Measurements from ENCODE around the gene FER.

FER gene

GRCh38 chr5:109234381-109234780, 486.7 kb downstream of the FER start:
- DNase-seq (ENCODE audit: low spot score), result no peak
- TF ChIP-seq CTCF (IDR thresholded peaks at IDR 0.05; ENCODE audit: extremely low read depth, insufficient read depth, missing control alignments), result no peak
- in situ Hi-C loops (cut with MboI; ENCODE audit: low pct_unique_long_range_greater_than_20kb, low sequenced_read_pairs, unreplicated experiment), result no loop called here

DNA sequence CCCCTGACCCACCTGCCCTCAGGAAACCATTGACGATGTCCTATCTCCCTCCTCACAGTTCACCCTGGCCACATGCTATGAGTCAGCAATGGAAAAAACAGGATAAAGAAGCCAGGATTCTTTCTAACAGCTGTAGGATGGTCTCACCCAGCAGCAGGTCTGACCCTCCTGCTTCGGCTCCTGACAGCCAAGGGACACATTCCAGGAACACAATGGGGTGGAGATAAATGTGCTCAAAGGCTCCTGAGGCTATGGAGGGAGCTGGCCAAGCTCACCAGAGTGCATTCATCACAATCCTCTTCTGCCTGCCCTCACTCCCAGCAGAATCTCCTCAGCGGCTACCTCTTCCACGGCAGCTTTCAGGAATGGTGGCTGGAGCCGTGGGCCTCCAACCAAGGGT, 491.8 kb downstream of the FER start:
- in situ Hi-C loops (cut with MboI; ENCODE audit: low pct_unique_long_range_greater_than_20kb, low sequenced_read_pairs, unreplicated experiment), result no loop called here
- TF ChIP-seq CTCF (IDR thresholded peaks at IDR 0.05; ENCODE audit: extremely low read depth, insufficient read depth, missing control alignments), result no peak
- no peak for DNase-seq (ENCODE audit: low spot score)

GRCh38 chr5:109242518-109242917, 494.8 kb downstream of the FER start:
- no peak for TF ChIP-seq CTCF (IDR thresholded peaks at IDR 0.05; ENCODE audit: extremely low read depth, insufficient read depth, missing control alignments)
- in situ Hi-C loops (cut with MboI; ENCODE audit: low pct_unique_long_range_greater_than_20kb, low sequenced_read_pairs, unreplicated experiment), result no loop called here
- no peak for DNase-seq (ENCODE audit: low spot score)

DNA sequence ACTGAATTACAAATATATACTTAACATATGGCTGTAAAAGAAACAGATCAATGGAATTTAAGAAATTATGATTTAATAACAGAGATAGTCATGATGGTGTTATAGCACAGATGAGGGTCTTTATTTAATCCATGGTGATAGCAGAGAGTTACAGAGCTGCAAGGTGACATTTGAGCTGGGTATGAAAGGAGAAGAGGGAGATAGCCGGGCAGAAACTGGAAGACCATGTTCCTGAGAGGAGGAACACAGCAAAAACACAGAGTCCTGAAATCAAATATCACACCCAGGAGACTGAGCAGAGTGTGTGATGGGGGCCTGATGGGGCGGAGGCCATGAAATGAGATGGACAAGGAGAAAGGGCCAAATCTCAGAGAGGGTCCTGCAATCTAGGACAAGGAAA, 498.7 kb downstream of the FER start:
- no peak for TF ChIP-seq CTCF (IDR thresholded peaks at IDR 0.05; ENCODE audit: extremely low read depth, insufficient read depth, missing control alignments)
- no peak for DNase-seq (ENCODE audit: low spot score)
- in situ Hi-C loops (cut with MboI; ENCODE audit: low pct_unique_long_range_greater_than_20kb, low sequenced_read_pairs, unreplicated experiment), result no loop called here
